HG03558 (cell line): ENCODE data around the gene LUC7L2.
"Not testable (repeated sequence)": the region's sequence is repeated elsewhere in the genome, so short reads cannot be mapped to it uniquely, and the experiment has no call there.

Experiments
- ATAC-seq: cut with Tn5 transposase; IDR thresholded peaks from one replicate; pipeline ENCODE4 v1.9.1; 2021; ENCODE audit warnings: moderate number of reproducible peaks; ENCODE audit not compliant: unreplicated experiment; ENCODE audit errors: extremely low read depth

The LUC7L2 gene

DNA sequence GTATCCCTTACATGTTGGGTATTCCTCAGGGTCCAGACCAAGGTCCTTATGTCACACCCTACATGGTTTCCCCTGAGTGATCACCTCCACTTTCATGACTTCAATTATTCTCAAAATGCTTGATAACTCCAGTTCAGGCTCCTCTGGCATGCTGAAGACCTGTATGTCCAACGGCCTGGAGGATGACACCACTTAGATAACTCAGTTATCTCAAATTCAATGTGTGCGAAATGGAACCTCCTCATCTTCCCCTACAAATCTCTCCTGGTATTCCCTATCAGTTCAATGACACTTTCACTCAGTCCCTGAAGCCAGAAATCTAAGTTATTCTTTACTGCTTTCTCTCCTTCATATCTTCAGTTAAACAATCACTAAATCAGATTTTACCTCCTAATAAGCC is 8.7 kb upstream of the LUC7L2 start:
- no peak for ATAC-seq

DNA sequence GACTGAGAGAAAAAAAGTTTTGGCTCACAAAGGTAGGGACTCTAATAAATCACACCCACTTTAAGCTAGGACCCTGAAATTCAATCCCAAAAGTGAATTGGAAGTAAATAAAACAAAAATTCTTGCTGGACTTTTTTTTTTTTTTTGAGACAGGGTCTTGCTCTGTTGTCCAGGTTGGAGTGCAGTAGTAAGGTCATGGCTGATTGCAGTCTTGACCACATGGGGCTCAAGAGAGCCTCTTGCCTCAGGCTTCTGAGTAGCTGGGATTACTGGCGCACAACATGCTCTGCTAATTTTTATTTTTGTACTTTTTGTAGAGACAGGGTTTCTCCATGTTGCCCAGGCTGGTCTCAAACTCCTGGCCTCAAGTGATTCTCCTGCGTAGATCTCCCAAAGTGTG is 5.0 kb upstream of the LUC7L2 start:
- ATAC-seq = no peak

DNA sequence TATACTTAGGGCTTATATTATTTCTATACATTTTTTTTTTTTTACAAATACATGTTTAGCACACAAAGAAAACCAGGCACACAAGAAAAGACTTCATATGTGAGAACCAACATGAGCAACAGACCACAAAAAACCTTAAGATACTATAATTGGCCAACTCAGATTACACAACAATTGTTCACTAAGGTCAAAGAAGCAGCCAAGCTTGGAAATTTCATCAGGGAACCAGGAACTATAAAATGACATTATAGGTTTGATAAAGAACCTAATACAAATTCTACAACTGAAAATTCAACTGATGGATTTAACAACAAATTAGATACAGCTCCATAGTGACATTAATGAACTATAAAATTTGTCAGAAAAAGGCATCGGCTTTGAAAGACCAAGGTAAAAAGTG is 4.4 kb upstream of the LUC7L2 start:
- ATAC-seq = no peak

DNA sequence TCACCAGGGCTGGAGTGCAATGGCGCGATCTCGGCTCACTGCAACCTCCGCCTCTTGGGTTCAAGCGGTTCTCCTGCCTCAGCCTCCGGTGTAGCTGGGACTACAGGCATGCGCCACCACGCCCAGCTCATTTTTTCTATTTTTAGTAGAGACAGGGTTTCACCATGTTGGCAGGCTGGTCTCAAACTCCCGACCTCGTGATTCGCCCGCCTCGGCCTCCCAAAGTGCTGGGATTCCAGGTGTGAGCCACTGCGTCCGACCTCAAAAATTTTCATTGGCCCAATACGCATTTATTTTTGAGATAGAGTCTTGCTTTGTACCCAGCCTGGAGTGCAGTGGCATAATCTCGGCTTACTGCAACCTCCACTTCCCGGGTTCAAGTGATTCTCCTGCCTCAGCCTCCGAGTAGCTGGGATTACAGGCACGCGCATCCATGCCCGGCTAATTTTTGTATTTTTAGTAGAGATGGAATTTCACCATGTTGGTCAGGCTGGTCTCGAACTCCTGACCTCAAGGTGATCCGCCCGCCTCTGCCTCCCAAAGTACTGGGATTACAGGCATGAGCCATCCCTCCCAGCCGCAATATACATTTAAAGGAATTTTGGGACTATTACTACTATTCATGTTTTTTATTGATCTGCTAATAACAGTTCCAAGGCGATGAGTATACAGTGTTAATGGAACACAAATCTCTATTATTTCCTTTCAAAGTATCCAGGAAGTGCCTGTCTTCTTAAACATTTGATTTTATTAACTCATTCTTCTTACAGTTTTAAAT is 1.8 kb upstream of the LUC7L2 start:
- not testable (repeated sequence) for ATAC-seq

- peak; percentile 1 for ATAC-seq
Observed at GRCh38 chr7:139358541-139359365, 941 bp upstream of the LUC7L2 start.

DNA sequence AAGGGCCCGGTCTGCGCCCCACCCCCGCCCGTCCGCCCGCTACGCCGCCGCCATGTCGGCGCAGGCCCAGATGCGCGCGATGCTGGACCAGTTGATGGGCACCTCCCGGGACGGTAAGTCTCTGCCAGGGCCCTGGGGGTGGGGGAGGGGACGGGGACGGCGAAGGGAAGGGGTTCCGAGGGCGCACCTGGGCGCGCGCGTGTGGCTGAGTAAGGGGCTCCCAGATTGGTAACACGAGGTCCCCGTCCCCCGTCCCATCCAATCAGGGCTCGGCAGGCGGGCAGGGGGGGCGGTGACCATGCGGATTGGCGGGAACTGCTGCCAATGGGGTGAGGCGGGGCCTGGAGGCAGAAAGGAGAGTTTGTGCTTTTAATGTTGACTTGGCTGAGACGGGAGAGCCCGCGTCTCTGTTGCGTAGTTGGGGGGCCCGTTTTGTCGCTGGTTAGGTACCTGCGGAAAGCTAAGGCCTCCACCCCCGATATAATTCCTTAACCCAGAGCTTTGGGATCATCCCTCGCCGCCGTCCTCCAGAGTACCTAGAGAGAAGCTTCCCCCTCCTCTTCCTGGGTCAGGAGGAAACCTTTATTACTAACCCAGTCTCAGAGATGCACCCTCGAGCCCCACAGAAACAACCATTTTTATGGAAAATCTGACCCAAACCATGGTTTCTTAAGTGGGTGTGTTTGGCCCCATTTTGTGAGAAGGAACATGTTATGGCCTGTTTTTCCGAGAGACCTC is 685 bp downstream of the LUC7L2 start:
- ATAC-seq = no peak

GRCh38 chr7:139360948-139361307 is 1.2 kb downstream of the LUC7L2 start:
- no peak for ATAC-seq

GRCh38 chr7:139361523-139361922 is 1.8 kb downstream of the LUC7L2 start:
- no peak for ATAC-seq

DNA sequence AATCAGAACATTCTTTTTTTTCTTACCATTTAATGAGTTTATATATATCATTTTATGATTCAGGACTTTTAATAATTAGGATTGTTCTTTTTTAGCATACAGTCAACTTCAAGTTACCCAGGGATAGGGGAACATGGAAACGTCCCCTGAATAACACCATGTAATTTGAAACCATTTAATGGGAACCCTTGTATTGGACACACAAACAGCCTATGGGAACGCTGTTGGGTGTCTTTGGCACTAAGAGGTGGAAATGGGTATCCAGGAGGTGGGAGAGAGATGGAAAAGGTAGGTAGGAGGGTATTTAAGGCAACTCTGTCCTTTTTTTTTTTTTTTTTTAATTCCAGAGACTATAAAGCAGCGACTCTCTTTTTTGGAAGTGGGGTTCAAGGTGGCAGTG is 2.6 kb downstream of the LUC7L2 start:
- no peak for ATAC-seq

DNA sequence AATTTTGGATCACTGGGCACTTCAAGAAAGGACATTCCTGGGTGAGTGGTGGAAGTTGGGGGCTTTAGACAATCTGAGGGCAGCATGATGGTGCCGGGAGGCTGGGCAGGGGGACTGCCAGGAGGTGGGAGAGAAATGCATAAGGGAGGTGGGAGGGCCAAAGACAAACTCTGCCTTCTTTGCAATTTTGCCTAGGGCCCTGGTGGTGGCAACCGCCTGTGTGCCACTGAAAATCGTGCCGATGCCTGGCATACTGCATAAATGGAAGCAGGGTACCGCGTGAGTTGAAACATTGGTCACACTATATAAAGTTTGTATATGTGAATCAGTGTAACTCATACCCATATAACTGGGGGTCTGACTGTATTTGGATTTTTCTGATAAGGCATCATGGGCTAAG is 3.3 kb downstream of the LUC7L2 start:
- no peak for ATAC-seq

- ATAC-seq = no peak
Observed at GRCh38 chr7:139365336-139365735, 5.6 kb downstream of the LUC7L2 start.

DNA sequence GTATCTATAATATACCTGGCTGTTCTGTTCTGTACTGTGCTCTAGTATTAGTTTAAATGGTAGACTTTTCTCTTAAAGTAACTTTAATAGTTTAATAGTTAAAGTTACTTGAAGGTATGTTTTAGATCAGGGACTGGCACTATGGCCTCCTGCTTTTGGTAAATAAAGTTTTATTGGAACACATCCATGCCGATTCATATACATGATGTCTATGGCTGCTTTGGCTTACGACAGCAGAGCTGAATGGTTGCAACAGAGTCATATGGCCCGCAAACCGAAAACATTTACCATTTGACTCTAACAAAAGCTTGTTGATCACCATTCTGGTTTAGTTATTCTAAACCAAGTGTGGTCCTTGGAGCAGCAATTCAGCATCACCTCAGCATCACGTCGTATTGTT is 6.7 kb downstream of the LUC7L2 start:
- ATAC-seq = no peak

GRCh38 chr7:139367438-139368155 is 7.9 kb downstream of the LUC7L2 start:
- no peak for ATAC-seq

DNA sequence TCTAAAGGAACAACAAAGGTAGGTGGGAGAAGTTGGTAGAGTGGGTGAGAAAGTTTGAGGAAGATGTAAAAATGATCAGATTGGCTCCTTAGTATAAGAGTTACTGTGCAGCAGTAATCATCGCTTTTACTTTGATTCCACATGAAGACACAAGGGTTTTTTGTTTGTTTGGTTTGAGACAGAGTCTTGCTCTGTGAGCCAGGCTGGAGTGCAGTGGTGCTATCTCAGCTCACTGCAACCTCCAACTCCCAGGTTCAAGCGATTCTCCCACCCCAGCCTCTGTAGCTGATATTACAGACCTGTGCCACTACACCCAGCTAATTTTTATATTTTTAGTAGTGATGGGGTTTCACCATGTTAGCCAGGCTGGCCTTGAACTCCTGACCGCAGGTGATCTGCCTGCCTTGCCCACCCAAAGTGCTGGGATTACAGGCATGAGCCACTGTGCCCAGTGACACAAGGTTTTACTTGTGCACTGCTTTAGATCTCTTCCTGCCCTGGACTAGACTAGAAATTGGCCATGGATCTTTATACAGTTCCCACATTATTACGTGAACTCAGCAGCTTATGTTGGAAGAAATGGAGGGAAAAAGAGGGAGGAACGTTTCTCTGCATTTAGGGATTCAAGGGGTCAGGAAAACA is 10.7 kb downstream of the LUC7L2 start:
- no peak for ATAC-seq

DNA sequence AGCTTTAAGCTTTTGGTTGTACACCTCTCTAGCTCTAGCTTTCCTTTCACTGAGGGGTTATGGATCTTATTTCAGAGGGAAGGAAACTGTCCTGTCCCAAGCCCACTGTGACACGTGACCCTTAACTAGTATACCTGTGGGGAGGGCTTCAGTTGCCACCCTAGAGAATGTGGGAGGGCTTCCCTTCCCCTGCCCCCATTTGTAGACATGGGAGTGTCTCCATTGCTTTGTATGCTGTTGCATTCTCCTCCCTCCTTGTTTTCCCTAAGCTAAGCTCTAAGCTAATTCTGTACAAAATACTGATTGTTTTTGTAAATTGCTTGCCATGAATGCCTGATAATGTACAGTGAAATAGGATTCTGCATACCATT is 11.2 kb downstream of the LUC7L2 start:
- no peak for ATAC-seq

- ATAC-seq = no peak
Observed at GRCh38 chr7:139374246-139374645, 14.6 kb downstream of the LUC7L2 start.

- no peak for ATAC-seq
Observed at GRCh38 chr7:139382439-139382838, 22.7 kb downstream of the LUC7L2 start.

- ATAC-seq = no peak
Observed at GRCh38 chr7:139384611-139385010, 24.9 kb downstream of the LUC7L2 start.

DNA sequence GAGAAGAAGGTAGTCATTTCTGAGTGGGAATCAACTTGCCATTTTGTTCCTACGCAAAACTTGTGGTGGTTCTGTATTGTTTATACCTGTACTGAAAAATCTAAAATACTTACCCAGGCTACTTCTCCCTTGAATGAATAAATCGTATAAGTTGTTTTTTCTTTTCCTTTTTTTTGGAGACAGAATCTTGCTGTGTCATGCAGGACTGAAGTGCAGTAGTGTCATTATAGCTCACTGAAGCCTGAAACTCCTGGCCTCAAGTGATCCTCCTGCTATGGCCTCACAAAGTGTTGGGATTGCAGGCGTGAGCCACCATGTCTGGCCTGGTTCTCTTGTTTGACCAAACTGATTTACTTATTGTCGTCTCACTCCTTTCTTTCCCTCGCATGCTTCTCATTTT is 27.9 kb downstream of the LUC7L2 start:
- ATAC-seq = no peak

DNA sequence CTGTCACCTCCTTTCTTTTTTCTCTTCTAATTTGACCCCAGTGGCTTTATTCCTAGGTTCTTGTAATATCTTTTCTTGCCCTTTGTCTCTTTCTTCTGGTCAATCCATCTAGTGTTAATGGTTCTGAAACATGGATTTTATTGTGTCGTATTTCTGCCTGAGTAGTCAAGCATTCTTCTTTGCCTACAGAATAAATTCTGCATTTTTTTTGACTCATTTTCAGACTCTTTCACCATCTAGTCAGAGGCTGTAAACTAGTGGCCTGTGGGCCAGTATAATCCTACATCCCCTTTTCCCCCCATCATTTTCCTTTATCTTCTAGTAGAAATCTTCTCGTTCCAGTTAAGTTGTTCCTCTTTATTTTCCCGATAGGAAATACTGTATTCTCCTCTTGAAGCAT is 29.4 kb downstream of the LUC7L2 start:
- no peak for ATAC-seq
